Measurements from ENCODE around the gene EXOC4. TPM values are rescaled to one million over a fixed set of nuclear protein-coding genes. Genes with fewer than 3 reads are reported as not detected.

The EXOC4 gene
- total RNA-seq, 3 donors from 2014 or later, result 23.9 to 30.4 (median 26.0) TPM

GRCh38 chr7:133947458-133948254 lies 694.8 kb downstream of the EXOC4 start:
- H3K36me3 Mint-ChIP-seq (ENCODE audit: insufficient read depth), result peaks cover 37% of the 10 kb centered on the region
- ATAC-seq (no peak), DNase-seq (no peak)
- no peaks in the 10 kb centered on the region for H3K9me3 Mint-ChIP-seq
- H3K4me3 Mint-ChIP-seq, result no peak overlapping the region
- H3K27me3 Mint-ChIP-seq (ENCODE audit: low read depth), result no peaks in the 10 kb centered on the region
- no peaks in the 10 kb centered on the region for H3K4me1 Mint-ChIP-seq (ENCODE audit: low read depth)

- no peak for DNase-seq
- H3K36me3 Mint-ChIP-seq (ENCODE audit: insufficient read depth), result peaks cover 37% of the 10 kb centered on the region
Observed at GRCh38 chr7:133948588-133948987, 695.7 kb downstream of the EXOC4 start.

GRCh38 chr7:133950855-133951254 lies 698.0 kb downstream of the EXOC4 start:
- no peak for DNase-seq
- Mint-ChIP-seq H3K4me1 (ENCODE audit: low read depth) (no peaks in the 10 kb centered on the region), H3K36me3 (ENCODE audit: insufficient read depth) (peaks cover 36% of the 10 kb centered on the region), H3K4me3 (no peak overlapping the region), H3K9me3 (no peaks in the 10 kb centered on the region), H3K27me3 (ENCODE audit: low read depth) (no peaks in the 10 kb centered on the region)
- ATAC-seq, result no peak

More at GRCh38 chr7:133948588-133948987, 695.7 kb downstream of the EXOC4 start:
- Mint-ChIP-seq H3K27me3 (ENCODE audit: low read depth) (no peaks in the 10 kb centered on the region), H3K4me3 (no peak overlapping the region), H3K9me3 (no peaks in the 10 kb centered on the region), H3K4me1 (ENCODE audit: low read depth) (no peaks in the 10 kb centered on the region)
- ATAC-seq, result no peak

GRCh38 chr7:133955208-133955607 lies 702.3 kb downstream of the EXOC4 start:
- H3K4me3 Mint-ChIP-seq, result no peak overlapping the region
- DNase-seq, result no peak
- peaks cover 13% of the 10 kb centered on the region for H3K36me3 Mint-ChIP-seq (ENCODE audit: insufficient read depth)
- no peaks in the 10 kb centered on the region for H3K27me3 Mint-ChIP-seq (ENCODE audit: low read depth)
- no peaks in the 10 kb centered on the region for H3K9me3 Mint-ChIP-seq
- ATAC-seq, result no peak
- H3K4me1 Mint-ChIP-seq (ENCODE audit: low read depth), result peaks cover 3% of the 10 kb centered on the region

GRCh38 chr7:133957845-133958244 lies 705.0 kb downstream of the EXOC4 start:
- no peak for DNase-seq
- H3K36me3 Mint-ChIP-seq (ENCODE audit: insufficient read depth), result peaks cover 21% of the 10 kb centered on the region
- H3K4me3 Mint-ChIP-seq, result no peak overlapping the region
- H3K27me3 Mint-ChIP-seq (ENCODE audit: low read depth), result no peaks in the 10 kb centered on the region
- no peaks in the 10 kb centered on the region for H3K9me3 Mint-ChIP-seq
- H3K4me1 Mint-ChIP-seq (ENCODE audit: low read depth), result peaks cover 3% of the 10 kb centered on the region
- ATAC-seq, result no peak

GRCh38 chr7:133958822-133959221 lies 705.9 kb downstream of the EXOC4 start:
- ATAC-seq, result no peak
- Mint-ChIP-seq H3K27me3 (ENCODE audit: low read depth) (no peaks in the 10 kb centered on the region), H3K4me3 (no peak overlapping the region), H3K36me3 (ENCODE audit: insufficient read depth) (peaks cover 21% of the 10 kb centered on the region), H3K9me3 (peaks cover 5% of the 10 kb centered on the region), H3K4me1 (ENCODE audit: low read depth) (peaks cover 3% of the 10 kb centered on the region)
- no peak for DNase-seq

- H3K4me3 Mint-ChIP-seq, result no peak overlapping the region
- H3K27me3 Mint-ChIP-seq (ENCODE audit: low read depth), result no peaks in the 10 kb centered on the region
- no peak for DNase-seq
Observed at GRCh38 chr7:133959505-133959904, 706.6 kb downstream of the EXOC4 start.

GRCh38 chr7:133961724-133962123 lies 708.8 kb downstream of the EXOC4 start:
- H3K27me3 Mint-ChIP-seq (ENCODE audit: low read depth), result no peaks in the 10 kb centered on the region
- H3K9me3 Mint-ChIP-seq, result peaks cover 19% of the 10 kb centered on the region
- peaks cover 33% of the 10 kb centered on the region for H3K36me3 Mint-ChIP-seq (ENCODE audit: insufficient read depth)
- ATAC-seq (no peak), DNase-seq (no peak)
- H3K4me3 Mint-ChIP-seq, result no peak overlapping the region
- H3K4me1 Mint-ChIP-seq (ENCODE audit: low read depth), result peaks cover 3% of the 10 kb centered on the region

More at GRCh38 chr7:133959505-133959904, 706.6 kb downstream of the EXOC4 start:
- peaks cover 8% of the 10 kb centered on the region for H3K9me3 Mint-ChIP-seq
- H3K36me3 Mint-ChIP-seq (ENCODE audit: insufficient read depth), result peaks cover 21% of the 10 kb centered on the region
- H3K4me1 Mint-ChIP-seq (ENCODE audit: low read depth), result peaks cover 3% of the 10 kb centered on the region
- ATAC-seq, result no peak

- no peak overlapping the region for H3K4me3 Mint-ChIP-seq
- peaks cover 26% of the 10 kb centered on the region for H3K9me3 Mint-ChIP-seq
- DNase-seq (no peak), ATAC-seq (no peak)
- H3K27me3 Mint-ChIP-seq (ENCODE audit: low read depth), result no peaks in the 10 kb centered on the region
- peaks cover 3% of the 10 kb centered on the region for H3K4me1 Mint-ChIP-seq (ENCODE audit: low read depth)
- H3K36me3 Mint-ChIP-seq (ENCODE audit: insufficient read depth), result peaks cover 41% of the 10 kb centered on the region
Observed at GRCh38 chr7:133962646-133963045, 709.8 kb downstream of the EXOC4 start.

- H3K4me3 Mint-ChIP-seq, result no peak overlapping the region
- DNase-seq, result no peak
- peaks cover 2% of the 10 kb centered on the region for H3K4me1 Mint-ChIP-seq (ENCODE audit: low read depth)
- H3K36me3 Mint-ChIP-seq (ENCODE audit: insufficient read depth), result peaks cover 49% of the 10 kb centered on the region
- H3K9me3 Mint-ChIP-seq, result peaks cover 32% of the 10 kb centered on the region
- no peak for ATAC-seq
- H3K27me3 Mint-ChIP-seq (ENCODE audit: low read depth), result no peaks in the 10 kb centered on the region
Observed at GRCh38 chr7:133963629-133964028, 710.8 kb downstream of the EXOC4 start.

- Mint-ChIP-seq H3K27me3 (ENCODE audit: low read depth) (no peaks in the 10 kb centered on the region), H3K4me1 (ENCODE audit: low read depth) (no peaks in the 10 kb centered on the region), H3K36me3 (ENCODE audit: insufficient read depth) (peaks cover 38% of the 10 kb centered on the region), H3K4me3 (no peak overlapping the region), H3K9me3 (peaks cover 22% of the 10 kb centered on the region)
- DNase-seq, result no peak
- no peak for ATAC-seq
Observed at GRCh38 chr7:133971625-133972024, 718.7 kb downstream of the EXOC4 start.

GRCh38 chr7:133973710-133974109 lies 720.8 kb downstream of the EXOC4 start:
- Mint-ChIP-seq H3K4me3 (no peak overlapping the region), H3K36me3 (ENCODE audit: insufficient read depth) (peaks cover 27% of the 10 kb centered on the region), H3K4me1 (ENCODE audit: low read depth) (no peaks in the 10 kb centered on the region), H3K27me3 (ENCODE audit: low read depth) (no peaks in the 10 kb centered on the region), H3K9me3 (peaks cover 7% of the 10 kb centered on the region)
- ATAC-seq (no peak), DNase-seq (no peak)

- H3K27me3 Mint-ChIP-seq (ENCODE audit: low read depth), result no peaks in the 10 kb centered on the region
- ATAC-seq (no peak), DNase-seq (no peak)
- no peaks in the 10 kb centered on the region for H3K9me3 Mint-ChIP-seq
- no peak overlapping the region for H3K4me3 Mint-ChIP-seq
- no peaks in the 10 kb centered on the region for H3K4me1 Mint-ChIP-seq (ENCODE audit: low read depth)
- peaks cover 26% of the 10 kb centered on the region for H3K36me3 Mint-ChIP-seq (ENCODE audit: insufficient read depth)
Observed at GRCh38 chr7:133975130-133975529, 722.3 kb downstream of the EXOC4 start.

- H3K9me3 Mint-ChIP-seq, result no peaks in the 10 kb centered on the region
- no peaks in the 10 kb centered on the region for H3K4me1 Mint-ChIP-seq (ENCODE audit: low read depth)
- ATAC-seq (no peak), DNase-seq (no peak)
- peaks cover 27% of the 10 kb centered on the region for H3K36me3 Mint-ChIP-seq (ENCODE audit: insufficient read depth)
- H3K4me3 Mint-ChIP-seq, result no peak overlapping the region
- H3K27me3 Mint-ChIP-seq (ENCODE audit: low read depth), result no peaks in the 10 kb centered on the region
Observed at GRCh38 chr7:133976140-133976539, 723.3 kb downstream of the EXOC4 start.

Measured in activated T-cell treated with anti-CD3 and anti-CD28 coated beads, Interleukin-2, amount 50 U/mL, for 4 hours (primary cell).